GM12874 (cell line): Measurements from ENCODE around the gene GIPR.

Experiments used
- TF ChIP-seq, protein P1 (sequence below): IDR thresholded peaks from 2 replicates; pipeline ENCODE4 v1.5.1; 2011; ENCODE audit warnings: low read depth, mild to moderate bottlenecking, control low read depth, low read length, moderate library complexity; ENCODE audit not compliant: insufficient read depth

GIPR gene

DNA sequence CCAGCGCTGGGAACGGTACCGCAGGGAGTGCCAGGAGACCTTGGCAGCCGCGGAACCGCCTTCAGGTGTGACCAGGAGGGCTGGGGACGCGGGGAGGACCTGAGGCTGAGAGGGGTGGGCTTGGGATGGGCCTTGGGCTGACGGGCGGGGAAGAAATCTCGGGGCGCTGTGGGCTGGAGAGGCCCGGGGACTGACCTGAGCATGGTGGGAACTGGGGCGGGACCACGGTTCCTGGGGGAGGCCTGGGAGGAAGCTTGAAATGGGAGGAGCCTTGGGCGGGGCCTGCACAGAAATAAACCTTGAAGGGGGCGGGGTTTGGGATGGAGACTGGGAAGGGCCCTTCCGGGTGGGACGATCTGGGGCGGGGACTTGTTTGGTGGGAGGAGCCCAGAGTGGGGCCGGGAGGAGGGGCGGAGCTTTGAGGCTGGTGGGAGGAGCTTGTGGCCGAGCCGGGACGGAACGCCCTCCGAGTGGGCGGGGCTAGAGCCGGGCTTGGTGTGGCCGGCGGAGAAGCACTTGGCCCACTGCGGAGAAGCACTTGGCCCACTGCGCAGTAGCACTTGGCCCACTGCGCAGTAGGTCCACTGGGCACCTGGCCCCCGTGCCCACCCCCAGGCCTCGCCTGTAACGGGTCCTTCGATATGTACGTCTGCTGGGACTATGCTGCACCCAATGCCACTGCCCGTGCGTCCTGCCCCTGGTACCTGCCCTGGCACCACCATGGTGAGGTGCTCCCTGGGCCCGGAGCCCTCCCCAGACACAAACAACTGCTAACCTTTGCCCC lies 2.8 kb downstream of the GIPR start:
- TF ChIP-seq, protein P1, sequence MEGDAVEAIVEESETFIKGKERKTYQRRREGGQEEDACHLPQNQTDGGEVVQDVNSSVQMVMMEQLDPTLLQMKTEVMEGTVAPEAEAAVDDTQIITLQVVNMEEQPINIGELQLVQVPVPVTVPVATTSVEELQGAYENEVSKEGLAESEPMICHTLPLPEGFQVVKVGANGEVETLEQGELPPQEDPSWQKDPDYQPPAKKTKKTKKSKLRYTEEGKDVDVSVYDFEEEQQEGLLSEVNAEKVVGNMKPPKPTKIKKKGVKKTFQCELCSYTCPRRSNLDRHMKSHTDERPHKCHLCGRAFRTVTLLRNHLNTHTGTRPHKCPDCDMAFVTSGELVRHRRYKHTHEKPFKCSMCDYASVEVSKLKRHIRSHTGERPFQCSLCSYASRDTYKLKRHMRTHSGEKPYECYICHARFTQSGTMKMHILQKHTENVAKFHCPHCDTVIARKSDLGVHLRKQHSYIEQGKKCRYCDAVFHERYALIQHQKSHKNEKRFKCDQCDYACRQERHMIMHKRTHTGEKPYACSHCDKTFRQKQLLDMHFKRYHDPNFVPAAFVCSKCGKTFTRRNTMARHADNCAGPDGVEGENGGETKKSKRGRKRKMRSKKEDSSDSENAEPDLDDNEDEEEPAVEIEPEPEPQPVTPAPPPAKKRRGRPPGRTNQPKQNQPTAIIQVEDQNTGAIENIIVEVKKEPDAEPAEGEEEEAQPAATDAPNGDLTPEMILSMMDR: no peak

DNA sequence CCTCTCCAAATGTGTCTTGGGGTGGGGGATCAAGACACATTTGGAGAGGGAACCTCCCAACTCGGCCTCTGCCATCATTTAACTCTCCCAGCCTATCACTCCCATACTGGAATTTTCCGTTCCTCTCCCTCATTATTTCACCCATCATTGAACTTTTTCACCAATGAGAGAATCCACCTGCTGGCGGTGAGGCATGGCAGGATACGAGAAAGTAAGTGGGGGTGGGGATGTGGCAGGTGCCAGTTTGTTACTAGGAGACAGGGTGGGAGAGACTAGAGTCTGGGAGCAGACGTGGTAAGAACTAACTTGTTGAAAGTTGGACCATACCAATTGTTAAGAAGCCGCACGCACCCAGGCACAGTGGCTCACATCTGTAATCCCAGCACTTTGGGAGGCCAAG lies 6.9 kb downstream of the GIPR start:
- TF ChIP-seq, protein P1: no peak

DNA sequence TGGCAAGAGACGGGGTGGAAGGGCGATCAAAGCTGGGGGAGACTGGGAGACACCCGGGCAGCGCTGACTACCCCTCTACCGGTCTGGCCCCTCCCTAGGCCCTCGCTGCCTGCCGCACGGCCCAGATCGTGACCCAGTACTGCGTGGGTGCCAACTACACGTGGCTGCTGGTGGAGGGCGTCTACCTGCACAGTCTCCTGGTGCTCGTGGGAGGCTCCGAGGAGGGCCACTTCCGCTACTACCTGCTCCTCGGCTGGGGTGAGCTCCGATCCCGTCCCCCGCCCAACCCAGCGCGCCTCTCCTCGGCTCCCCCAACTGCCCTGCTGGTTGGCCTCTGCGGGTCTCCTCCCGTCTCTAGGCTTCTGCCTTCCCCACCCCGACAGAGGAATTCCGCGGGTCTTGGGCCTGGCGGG lies 8.8 kb downstream of the GIPR start:
- TF ChIP-seq, protein P1: no peak

DNA sequence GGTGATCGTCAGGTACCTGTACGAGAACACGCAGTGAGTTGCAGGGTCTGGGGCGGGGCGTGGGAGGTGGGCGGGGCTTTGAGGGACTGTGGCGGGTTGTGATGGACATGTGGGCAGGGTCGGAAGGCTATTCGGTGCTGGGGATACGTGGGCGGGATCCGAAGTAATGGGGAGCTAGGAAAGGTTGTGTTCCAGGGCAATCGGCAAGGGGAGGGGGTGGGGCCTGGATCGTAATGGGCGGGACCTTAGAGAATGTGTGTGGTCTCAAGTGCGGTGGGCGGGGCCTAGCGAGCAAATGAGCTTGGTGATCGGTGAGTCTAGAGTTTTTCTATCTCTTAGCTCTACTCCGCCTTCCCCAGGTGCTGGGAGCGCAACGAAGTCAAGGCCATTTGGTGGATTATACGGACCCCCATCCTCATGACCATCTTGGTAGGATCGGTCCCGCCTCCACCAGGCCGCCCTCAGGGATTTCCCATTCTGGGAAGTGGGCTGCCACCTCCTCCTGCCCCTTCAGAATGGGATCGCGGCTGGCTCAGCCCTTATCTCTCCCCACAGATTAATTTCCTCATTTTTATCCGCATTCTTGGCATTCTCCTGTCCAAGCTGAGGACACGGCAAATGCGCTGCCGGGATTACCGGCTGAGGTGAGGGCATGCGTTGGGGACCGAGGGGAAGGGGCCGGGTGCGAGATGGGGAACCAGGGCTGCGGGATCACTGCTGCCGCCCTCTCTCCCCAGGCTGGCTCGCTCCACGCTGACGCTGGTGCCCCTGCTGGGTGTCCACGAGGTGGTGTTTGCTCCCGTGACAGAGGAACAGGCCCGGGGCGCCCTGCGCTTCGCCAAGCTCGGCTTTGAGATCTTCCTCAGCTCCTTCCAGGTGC lies 9.6 kb downstream of the GIPR start:
- TF ChIP-seq, protein P1: peak; percentile 31; the same call in 1 of the 2 replicates

DNA sequence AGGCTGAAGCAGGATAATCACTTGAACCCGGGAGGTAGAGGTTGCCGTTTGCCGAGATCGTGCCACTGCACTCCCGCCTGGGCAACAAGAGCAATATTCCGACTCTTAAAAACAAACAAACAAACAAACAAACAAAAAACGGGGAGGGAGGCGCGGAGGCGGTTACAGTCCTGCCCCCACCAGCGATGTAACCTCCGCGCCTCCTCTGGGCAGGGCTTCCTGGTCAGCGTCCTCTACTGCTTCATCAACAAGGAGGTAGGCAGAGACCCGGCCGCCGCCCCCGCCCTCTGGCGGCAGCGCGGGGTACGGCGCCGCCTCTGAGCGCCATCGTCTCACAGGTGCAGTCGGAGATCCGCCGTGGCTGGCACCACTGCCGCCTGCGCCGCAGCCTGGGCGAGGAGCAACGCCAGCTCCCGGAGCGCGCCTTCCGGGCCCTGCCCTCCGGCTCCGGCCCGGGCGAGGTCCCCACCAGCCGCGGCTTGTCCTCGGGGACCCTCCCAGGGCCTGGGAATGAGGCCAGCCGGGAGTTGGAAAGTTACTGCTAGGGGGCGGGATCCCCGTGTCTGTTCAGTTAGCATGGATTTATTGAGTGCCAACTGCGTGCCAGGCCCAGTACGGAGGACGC lies 13.5 kb downstream of the GIPR start:
- TF ChIP-seq, protein P1: peak; percentile 99

DNA sequence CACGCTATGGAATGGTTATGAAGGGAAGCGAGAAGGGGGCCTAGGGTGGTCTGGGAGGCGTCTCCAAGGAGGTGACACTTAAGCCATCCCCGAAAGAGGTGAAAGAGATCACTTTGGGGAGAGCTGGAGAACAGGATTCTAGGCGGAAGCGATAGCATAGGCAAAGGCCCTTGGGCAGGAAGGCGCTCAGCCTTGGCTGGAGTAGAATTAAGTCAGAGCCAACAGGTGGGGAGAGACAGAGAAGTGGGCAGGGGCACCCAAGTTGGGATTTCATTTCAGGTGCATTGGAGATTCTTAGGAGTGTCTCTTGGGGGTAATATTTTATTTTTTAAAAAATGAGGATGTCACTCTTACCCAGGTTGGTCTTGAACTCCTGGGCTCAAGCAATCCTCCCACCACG lies 14.1 kb downstream of the GIPR start:
- TF ChIP-seq, protein P1: no peak

DNA sequence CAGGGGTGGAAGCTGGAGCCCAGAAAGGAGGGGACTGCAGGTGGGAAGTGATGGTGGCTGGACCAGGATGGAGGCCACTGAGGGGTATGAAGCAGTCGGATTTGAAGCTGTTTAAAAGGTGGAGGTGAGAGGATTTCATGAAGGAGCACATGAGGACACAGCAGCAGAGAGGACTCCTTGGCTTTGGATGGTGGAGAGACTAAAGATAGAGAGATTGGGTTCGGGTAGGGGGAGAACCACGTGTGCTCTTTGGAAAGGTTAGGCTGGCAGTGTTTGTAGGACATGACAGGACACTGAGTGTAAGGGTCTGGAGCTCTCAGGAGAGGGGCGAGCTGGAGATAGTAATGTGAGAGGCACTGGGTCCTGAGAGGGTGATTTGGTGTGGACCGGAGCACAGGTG lies 14.9 kb downstream of the GIPR start:
- TF ChIP-seq, protein P1: no peak
